Uterine smooth muscle cell (primary cell): ENCODE data around the gene SCN1A. TPM values are rescaled to one million over a fixed set of nuclear protein-coding genes. Genes with fewer than 3 reads are reported as not detected.

ENCODE experiments used
- total RNA-seq: library from RNA; depleted of rRNA; stranded (reverse); fragments of >200 nt; gene quantifications from 2 replicates; pipeline ENCODE4 v1.2.3, GENCODE V29; 2014

SCN1A gene
- 0.11 and 0.75 TPM in 2 replicates for total RNA-seq

DNA sequence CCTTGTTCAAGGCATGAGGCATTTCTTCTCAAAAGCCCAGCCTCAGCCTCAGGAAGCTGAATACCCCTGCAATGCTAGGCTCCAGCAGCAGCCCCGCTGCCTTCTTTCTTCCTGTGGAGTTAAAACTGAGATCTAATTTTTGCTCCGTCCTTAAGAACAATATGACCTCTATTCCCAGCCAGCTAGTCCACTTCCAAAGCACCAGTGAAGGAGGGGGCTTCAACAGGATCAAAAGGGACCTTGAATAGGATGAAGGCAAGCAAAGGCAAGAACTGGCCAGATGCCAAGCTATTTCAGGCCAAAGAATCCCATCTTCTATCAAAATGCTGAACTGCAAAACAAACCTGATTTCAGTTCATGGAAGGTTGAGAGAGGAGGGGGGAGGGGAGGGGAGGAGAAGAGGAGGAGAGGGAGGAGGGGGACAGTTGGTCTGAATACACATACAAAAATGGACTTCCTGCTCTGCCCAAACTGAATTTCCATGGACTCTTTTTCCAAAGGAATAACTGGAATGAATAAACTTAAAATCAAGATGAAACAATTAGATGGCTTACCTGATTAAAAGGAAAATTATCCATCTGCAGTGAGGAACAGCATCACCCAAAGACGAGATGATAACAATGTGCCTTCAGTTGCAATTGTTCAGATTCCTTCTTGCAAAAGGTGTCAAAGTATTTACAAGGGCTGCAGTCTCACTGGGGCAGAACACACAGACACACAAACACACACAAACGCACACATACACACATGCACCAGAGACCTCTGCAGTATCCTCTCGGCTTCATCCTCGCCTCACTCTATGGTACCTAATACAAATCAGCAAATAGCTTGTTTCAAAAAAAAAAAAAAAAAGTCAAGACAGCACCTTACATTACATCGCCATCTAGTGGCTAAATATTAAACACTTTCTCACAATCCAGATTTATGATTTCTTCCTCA, at the start of gene SCN1A:
Gene SCN1A, minus strand, starts transcription at position 804 of the 939 bp plus-strand sequence. CDS start 54,399 bp downstream, outside the sequence.

DNA sequence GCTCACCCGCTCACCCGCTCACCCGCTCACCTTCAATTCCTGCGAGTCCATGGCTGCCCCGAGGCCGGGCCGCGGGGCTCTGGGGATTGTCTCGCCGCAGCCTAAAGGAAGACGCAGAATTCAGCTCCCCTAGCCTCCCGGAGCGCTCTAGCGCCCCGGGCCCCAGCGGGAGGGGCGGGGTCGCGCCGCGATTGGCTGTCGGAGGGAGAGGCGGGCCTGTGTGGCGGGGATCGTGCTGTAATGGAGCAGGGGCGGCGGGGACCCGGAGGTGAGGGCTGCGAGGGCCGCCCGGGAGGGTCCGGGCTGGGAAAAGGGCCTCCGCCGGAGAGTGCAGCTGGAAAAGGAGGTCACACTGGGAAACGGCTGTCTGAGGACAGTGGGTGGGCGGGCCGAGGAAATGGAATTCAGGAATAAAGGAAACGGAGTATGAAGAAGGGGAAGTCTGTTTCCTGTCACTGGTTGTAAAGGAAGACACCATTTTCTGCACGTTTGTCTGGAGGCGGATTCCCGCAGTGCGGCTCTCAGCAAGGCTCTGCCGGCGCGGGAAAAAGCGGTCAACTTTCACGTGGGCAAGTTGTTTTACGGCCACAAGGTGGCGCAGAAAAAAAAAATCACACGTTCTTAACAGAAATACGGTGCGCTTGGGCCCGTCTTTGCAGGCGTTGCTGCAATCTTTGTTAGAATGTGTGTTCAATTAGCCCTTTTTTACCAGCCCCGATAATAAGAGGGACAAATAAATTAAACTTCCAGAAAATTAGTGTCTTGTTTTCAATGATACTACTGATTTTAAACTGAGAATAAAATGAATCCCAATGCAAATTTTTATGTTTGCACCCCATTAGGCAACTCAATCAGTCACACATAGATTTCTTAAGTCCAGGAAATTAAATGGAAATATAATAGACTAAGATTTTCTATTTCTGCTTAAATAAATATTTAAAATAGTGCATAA, 173.9 kb downstream of the SCN1A start, which contains the start of gene TTC21B:
Gene TTC21B, minus strand, starts transcription at position 122 of the 952 bp plus-strand sequence. Its CDS starts 71 bp downstream, at position 51.

Other genes with a start within 250 kb of the SCN1A start
- gene TTC21B, start 174.2 kb downstream of the SCN1A start, total RNA-seq = 31.0 and 36.9 TPM in 2 replicates
- gene SCN9A, start 247.9 kb upstream of the SCN1A start, total RNA-seq = 24.0 and 43.0 TPM in 2 replicates